Activated naive CD8-positive, alpha-beta T cell (primary cell): Measurements from ENCODE around the gene DDX51.

ENCODE experiments used
- H3K27ac Mint-ChIP-seq: one replicate; pipeline ENCODE4 v1.8.0; 2021; ENCODE audit warnings: mixed read lengths
- H3K27me3 Mint-ChIP-seq: one replicate; pipeline ENCODE4 v1.8.0; 2021; ENCODE audit warnings: mixed read lengths
- H3K36me3 Mint-ChIP-seq: one replicate; pipeline ENCODE4 v1.8.0; 2021; ENCODE audit warnings: mixed read lengths
- H3K4me1 Mint-ChIP-seq: one replicate; pipeline ENCODE4 v1.8.0; 2021; ENCODE audit warnings: low read depth, mixed read lengths
- H3K4me3 Mint-ChIP-seq: one replicate; pipeline ENCODE4 v1.8.0; 2021; ENCODE audit warnings: mild to moderate bottlenecking, mixed read lengths
- H3K9me3 Mint-ChIP-seq: one replicate; pipeline ENCODE4 v1.8.0; 2021; ENCODE audit warnings: low read depth, mixed read lengths

Gene DDX51

GRCh38 chr12:132173135-132174014 lies 29.3 kb upstream of the DDX51 start:
- Mint-ChIP-seq H3K9me3 (no peaks in the 10 kb centered on the region), H3K4me3 (no peak overlapping the region), H3K27ac (no peak overlapping the region), H3K36me3 (no peaks in the 10 kb centered on the region), H3K27me3 (peaks cover 4% of the 10 kb centered on the region), H3K4me1 (peaks cover 24% of the 10 kb centered on the region)

- Mint-ChIP-seq H3K4me3 (no peak overlapping the region), H3K27me3 (peaks cover 4% of the 10 kb centered on the region), H3K27ac (no peak overlapping the region), H3K9me3 (no peaks in the 10 kb centered on the region), H3K36me3 (no peaks in the 10 kb centered on the region), H3K4me1 (peaks cover 20% of the 10 kb centered on the region)
Measured at GRCh38 chr12:132172619-132173018, 28.5 kb upstream of the DDX51 start.

- peaks cover 4% of the 10 kb centered on the region for H3K27me3 Mint-ChIP-seq
- H3K4me1 Mint-ChIP-seq: peaks cover 18% of the 10 kb centered on the region
- no peak overlapping the region for H3K4me3 Mint-ChIP-seq
- H3K9me3 Mint-ChIP-seq: no peaks in the 10 kb centered on the region
- no peak overlapping the region for H3K27ac Mint-ChIP-seq
- H3K36me3 Mint-ChIP-seq: no peaks in the 10 kb centered on the region
Measured at GRCh38 chr12:132171968-132172521, 27.9 kb upstream of the DDX51 start.

GRCh38 chr12:132171293-132171967 lies 27.3 kb upstream of the DDX51 start:
- Mint-ChIP-seq H3K4me3 (no peak overlapping the region), H3K9me3 (no peaks in the 10 kb centered on the region), H3K27ac (no peak overlapping the region), H3K4me1 (peaks cover 17% of the 10 kb centered on the region), H3K27me3 (peaks cover 4% of the 10 kb centered on the region), H3K36me3 (no peaks in the 10 kb centered on the region)

- Mint-ChIP-seq H3K27me3 (peaks cover 4% of the 10 kb centered on the region), H3K9me3 (no peaks in the 10 kb centered on the region), H3K36me3 (no peaks in the 10 kb centered on the region), H3K27ac (no peak overlapping the region), H3K4me1 (peaks cover 17% of the 10 kb centered on the region), H3K4me3 (no peak overlapping the region)
Measured at GRCh38 chr12:132170637-132171292, 26.6 kb upstream of the DDX51 start.

- no peaks in the 10 kb centered on the region for H3K36me3 Mint-ChIP-seq
Measured at GRCh38 chr12:132170094-132170636, 26.0 kb upstream of the DDX51 start.

GRCh38 chr12:132169376-132169775 lies 25.3 kb upstream of the DDX51 start:
- H3K27ac Mint-ChIP-seq: no peak overlapping the region
- H3K36me3 Mint-ChIP-seq: no peaks in the 10 kb centered on the region
- H3K4me3 Mint-ChIP-seq: no peak overlapping the region
- peaks cover 4% of the 10 kb centered on the region for H3K27me3 Mint-ChIP-seq
- H3K9me3 Mint-ChIP-seq: no peaks in the 10 kb centered on the region
- H3K4me1 Mint-ChIP-seq: peaks cover 14% of the 10 kb centered on the region

More at GRCh38 chr12:132170094-132170636, 26.0 kb upstream of the DDX51 start:
- no peak overlapping the region for H3K4me3 Mint-ChIP-seq
- H3K4me1 Mint-ChIP-seq: peaks cover 17% of the 10 kb centered on the region
- H3K9me3 Mint-ChIP-seq: no peaks in the 10 kb centered on the region
- no peak overlapping the region for H3K27ac Mint-ChIP-seq
- H3K27me3 Mint-ChIP-seq: peaks cover 4% of the 10 kb centered on the region

- Mint-ChIP-seq H3K27ac (no peak overlapping the region), H3K9me3 (no peaks in the 10 kb centered on the region), H3K36me3 (no peaks in the 10 kb centered on the region), H3K4me3 (no peak overlapping the region), H3K4me1 (peaks cover 16% of the 10 kb centered on the region), H3K27me3 (peaks cover 4% of the 10 kb centered on the region)
Measured at GRCh38 chr12:132168311-132169031, 24.4 kb upstream of the DDX51 start.

GRCh38 chr12:132167611-132168310 lies 23.6 kb upstream of the DDX51 start:
- H3K27me3 Mint-ChIP-seq: peaks cover 2% of the 10 kb centered on the region
- no peak overlapping the region for H3K4me3 Mint-ChIP-seq
- H3K4me1 Mint-ChIP-seq: peaks cover 14% of the 10 kb centered on the region
- H3K27ac Mint-ChIP-seq: no peak overlapping the region
- no peaks in the 10 kb centered on the region for H3K9me3 Mint-ChIP-seq
- no peaks in the 10 kb centered on the region for H3K36me3 Mint-ChIP-seq

GRCh38 chr12:132166801-132167591 lies 22.9 kb upstream of the DDX51 start:
- no peaks in the 10 kb centered on the region for H3K9me3 Mint-ChIP-seq
- peaks cover 2% of the 10 kb centered on the region for H3K27me3 Mint-ChIP-seq
- H3K4me1 Mint-ChIP-seq: peaks cover 12% of the 10 kb centered on the region
- no peak overlapping the region for H3K27ac Mint-ChIP-seq
- H3K4me3 Mint-ChIP-seq: no peak overlapping the region
- H3K36me3 Mint-ChIP-seq: no peaks in the 10 kb centered on the region

- peaks cover 13% of the 10 kb centered on the region for H3K4me1 Mint-ChIP-seq
- H3K27me3 Mint-ChIP-seq: peaks cover 2% of the 10 kb centered on the region
- H3K9me3 Mint-ChIP-seq: no peaks in the 10 kb centered on the region
- no peak overlapping the region for H3K4me3 Mint-ChIP-seq
- H3K27ac Mint-ChIP-seq: no peak overlapping the region
- H3K36me3 Mint-ChIP-seq: no peaks in the 10 kb centered on the region
Measured at GRCh38 chr12:132166093-132166492, 22.0 kb upstream of the DDX51 start.

- no peaks in the 10 kb centered on the region for H3K36me3 Mint-ChIP-seq
- H3K9me3 Mint-ChIP-seq: no peaks in the 10 kb centered on the region
- no peak overlapping the region for H3K4me3 Mint-ChIP-seq
- H3K27me3 Mint-ChIP-seq: peaks cover 2% of the 10 kb centered on the region
- H3K27ac Mint-ChIP-seq: no peak overlapping the region
- H3K4me1 Mint-ChIP-seq: peaks cover 13% of the 10 kb centered on the region
Measured at GRCh38 chr12:132165584-132165983, 21.5 kb upstream of the DDX51 start.

- H3K4me3 Mint-ChIP-seq: no peak overlapping the region
Measured at GRCh38 chr12:132164426-132164825, 20.3 kb upstream of the DDX51 start.

More at GRCh38 chr12:132164426-132164825, 20.3 kb upstream of the DDX51 start:
- H3K4me1 Mint-ChIP-seq: peaks cover 13% of the 10 kb centered on the region
- H3K27ac Mint-ChIP-seq: no peak overlapping the region
- no peaks in the 10 kb centered on the region for H3K27me3 Mint-ChIP-seq
- no peaks in the 10 kb centered on the region for H3K9me3 Mint-ChIP-seq
- H3K36me3 Mint-ChIP-seq: no peaks in the 10 kb centered on the region
